ENCODE measurements around the gene TMEM30A. TPM values are rescaled to one million over a fixed set of nuclear protein-coding genes. Genes with fewer than 3 reads are reported as not detected.

Gene TMEM30A
- total RNA-seq, 2 donors from 2014 or later: 47.7 to 59.4 TPM

GRCh38 chr6:75275067-75275466 is 9.5 kb downstream of the TMEM30A start:
- Histone ChIP-seq H3K4me1 (ENCODE audit: control insufficient read depth, insufficient read depth, low read length) (peaks cover 2% of the 10 kb centered on the region), H3K36me3 (ENCODE audit: control insufficient read depth, insufficient read depth, low read length) (peaks cover 31% of the 10 kb centered on the region), H3K9ac (ENCODE audit: extremely low read depth, low read length, poor library complexity, severe bottlenecking) (no peak overlapping the region), H3K27ac (ENCODE audit: low read depth, low read length) (no peak overlapping the region), H3K4me3 (ENCODE audit: low read length) (no peak overlapping the region), H3K27me3 (ENCODE audit: control insufficient read depth, insufficient read depth, low read length, poor library complexity, severe bottlenecking) (no peaks in the 10 kb centered on the region), H3K9me3 (ENCODE audit: control insufficient read depth, low read length) (peaks cover 40% of the 10 kb centered on the region)
- Mint-ChIP-seq H3K27me3 (ENCODE audit: insufficient read depth) (no peaks in the 10 kb centered on the region), H3K36me3 (ENCODE audit: low read depth) (peaks cover 46% of the 10 kb centered on the region), H3K27ac (no peak overlapping the region), H3K9me3 (peaks cover 19% of the 10 kb centered on the region), H3K4me1 (peaks cover 30% of the 10 kb centered on the region), H3K4me3 (no peak overlapping the region)
- no peak for TF ChIP-seq CTCF (conservative IDR thresholded peaks at IDR 0.05)
- no peak for DNase-seq

- Mint-ChIP-seq H3K4me3 (no peak overlapping the region), H3K27me3 (ENCODE audit: insufficient read depth) (no peaks in the 10 kb centered on the region), H3K36me3 (ENCODE audit: low read depth) (peaks cover 49% of the 10 kb centered on the region), H3K9me3 (peaks cover 21% of the 10 kb centered on the region), H3K4me1 (peaks cover 23% of the 10 kb centered on the region), H3K27ac (no peak overlapping the region)
- H3K9ac ChIP-seq (ENCODE audit: extremely low read depth, low read length, poor library complexity, severe bottlenecking): no peak overlapping the region
- H3K27ac ChIP-seq (ENCODE audit: low read depth, low read length): no peak overlapping the region
- H3K4me1 ChIP-seq (ENCODE audit: control insufficient read depth, insufficient read depth, low read length): no peaks in the 10 kb centered on the region
- DNase-seq: no peak
- peaks cover 42% of the 10 kb centered on the region for H3K9me3 ChIP-seq (ENCODE audit: control insufficient read depth, low read length)
- peak overlapping the region; percentile 46 for H3K4me3 ChIP-seq (ENCODE audit: low read length)
- whole genome bisulfite sequencing, 2 experiments (ENCODE audit: insufficient coverage in 1 of 2, insufficient read length in 1 of 2): 96 to 100% methylated on average over 1 to 4 of the region's 4 CpGs
- TF ChIP-seq CTCF (conservative IDR thresholded peaks at IDR 0.05): no peak
- H3K36me3 ChIP-seq (ENCODE audit: control insufficient read depth, insufficient read depth, low read length): peaks cover 33% of the 10 kb centered on the region
- H3K27me3 ChIP-seq (ENCODE audit: control insufficient read depth, insufficient read depth, low read length, poor library complexity, severe bottlenecking): no peaks in the 10 kb centered on the region
Observed at GRCh38 chr6:75273009-75273408, 11.6 kb downstream of the TMEM30A start.

GRCh38 chr6:75272145-75272840 is 12.3 kb downstream of the TMEM30A start:
- 92 to 100% methylated on average over 4 to 5 of the region's 5 CpGs for WGBS, 2 experiments (ENCODE audit: insufficient coverage in 1 of 2, insufficient read length in 1 of 2)
- H3K9ac ChIP-seq (ENCODE audit: extremely low read depth, low read length, poor library complexity, severe bottlenecking): no peak overlapping the region
- no peak overlapping the region for H3K27ac Mint-ChIP-seq

More at GRCh38 chr6:75272145-75272840, 12.3 kb downstream of the TMEM30A start:
- H3K9me3 Mint-ChIP-seq: peaks cover 21% of the 10 kb centered on the region
- Histone ChIP-seq H3K9me3 (ENCODE audit: control insufficient read depth, low read length) (peaks cover 42% of the 10 kb centered on the region), H3K27me3 (ENCODE audit: control insufficient read depth, insufficient read depth, low read length, poor library complexity, severe bottlenecking) (no peaks in the 10 kb centered on the region), H3K36me3 (ENCODE audit: control insufficient read depth, insufficient read depth, low read length) (peaks cover 33% of the 10 kb centered on the region), H3K4me3 (ENCODE audit: low read length) (no peak overlapping the region), H3K27ac (ENCODE audit: low read depth, low read length) (no peak overlapping the region), H3K4me1 (ENCODE audit: control insufficient read depth, insufficient read depth, low read length) (no peaks in the 10 kb centered on the region)
- TF ChIP-seq CTCF (conservative IDR thresholded peaks at IDR 0.05): no peak
- H3K4me3 Mint-ChIP-seq: no peak overlapping the region
- H3K27me3 Mint-ChIP-seq (ENCODE audit: insufficient read depth): no peaks in the 10 kb centered on the region
- peaks cover 49% of the 10 kb centered on the region for H3K36me3 Mint-ChIP-seq (ENCODE audit: low read depth)
- peaks cover 30% of the 10 kb centered on the region for H3K4me1 Mint-ChIP-seq
- DNase-seq: no peak

Measured in endodermal cell (in vitro differentiated cells).